HepG2 (cell line): ENCODE data around the gene PNPLA2. TPM values are rescaled to one million over a fixed set of nuclear protein-coding genes. Genes with fewer than 3 reads are reported as not detected.

Source experiments
- GMEB2 ChIP-seq: IDR thresholded peaks from 2 replicates; pipeline ENCODE4 v1.6.1; 2016; ENCODE audit warnings: missing biosample characterization, missing genetic modification reagents, low read depth
- HMG20B ChIP-seq: conservative IDR thresholded peaks from 2 replicates; pipeline ENCODE4 v1.6.1; 2016; ENCODE audit warnings: missing genetic modification reagents, missing compliant biosample characterization
- JARID2 ChIP-seq: sonication (generic); formaldehyde crosslinking; IDR thresholded peaks from 2 replicates; pipeline ENCODE4 v1.8.1; 2023; ENCODE audit warnings: missing genetic modification reagents, inconsistent platforms; ENCODE audit not compliant: insufficient replicate concordance
- MAFF ChIP-seq: IDR thresholded peaks from 2 replicates; pipeline ENCODE4 v1.6.1; 2011; ENCODE audit warnings: low read depth, low read length, improper control_type of control experiment
- MAZ ChIP-seq, 2 experiments: sonication (generic) in 1 of 2; formaldehyde crosslinking in 1 of 2; IDR thresholded peaks; 2 replicates each; pipeline versions ENCODE4 v1.5.0 to v1.6.1; 2012 to 2020; ENCODE audit warnings: low read depth in 2 of 2, mild to moderate bottlenecking in 2 of 2, borderline replicate concordance in 1 of 2, improper control_type of control experiment in 1 of 2, low read length in 1 of 2, missing genetic modification reagents in 1 of 2, moderate library complexity in 1 of 2
- MYC ChIP-seq: sonication (generic); formaldehyde crosslinking; IDR thresholded peaks from 2 replicates; pipeline ENCODE4 v1.9.0; 2021; ENCODE audit warnings: missing genetic modification reagents, borderline replicate concordance
- SMC3 ChIP-seq: IDR thresholded peaks from 2 replicates; pipeline ENCODE4 v1.6.1; 2011; ENCODE audit warnings: low read length, improper control_type of control experiment
- SOX6 ChIP-seq, 2 experiments: fragments of 450-650 bp in 1 of 2; sonication (generic) in 1 of 2; formaldehyde crosslinking in 1 of 2; IDR thresholded peaks; 2 replicates each; pipeline versions ENCODE4 v1.4.0 to v1.6.1; 2017 to 2020; ENCODE audit warnings: antibody characterized with exemption in 1 of 2, mild to moderate bottlenecking in 1 of 2, missing genetic modification reagents in 1 of 2
- UBTF ChIP-seq: sonication (generic); formaldehyde crosslinking; IDR thresholded peaks from 2 replicates; pipeline ENCODE4 v1.4.0; 2020; ENCODE audit warnings: mild to moderate bottlenecking, missing genetic modification reagents
- XRCC5 ChIP-seq: fragments of 200-400 bp; formaldehyde crosslinking; optimal IDR thresholded peaks from 2 replicates; pipeline ENCODE3; 2017; ENCODE audit warnings: mild to moderate bottlenecking, low read length
- ZBTB21 ChIP-seq: sonication (generic); formaldehyde crosslinking; IDR thresholded peaks from 2 replicates; pipeline ENCODE4 v1.4.0; 2020; ENCODE audit warnings: missing genetic modification reagents
- ZNF644 ChIP-seq: IDR thresholded peaks from 2 replicates; pipeline ENCODE4 v1.6.1; 2016; ENCODE audit warnings: low read depth
- ZNF687 ChIP-seq: sonication (generic); formaldehyde crosslinking; IDR thresholded peaks from 2 replicates; pipeline ENCODE4 v1.5.1; 2020; ENCODE audit warnings: mild to moderate bottlenecking, missing genetic modification reagents, moderate library complexity
- ZNF75D ChIP-seq: sonication (generic); formaldehyde crosslinking; IDR thresholded peaks from 2 replicates; pipeline ENCODE4 v1.8.1; 2023; ENCODE audit warnings: missing genetic modification reagents, mild to moderate bottlenecking, borderline replicate concordance
- polyA plus RNA-seq, 8 experiments: library from polyadenylated mRNA; depleted of rRNA in 3 of 8; stranded (reverse) in 7 of 8; unstranded in 1 of 8; fragments of >200 nt; fragmentation: Illumina TruSeq in 4 of 8; extraction: Trizol in 4 of 8; gene quantifications; 2 replicates each; pipeline versions ENCODE4 v1.2.1 to v1.2.3, GENCODE V29; 2011 to 2016; ENCODE audit warnings: low read depth in 4 of 8, missing spikeins in 1 of 8, mixed read lengths in 1 of 8; ENCODE audit not compliant: insufficient read depth in 1 of 8
- total RNA-seq, 5 experiments: library from RNA; depleted of rRNA; stranded (reverse); fragments of >200 nt; fragmentation: Illumina TruSeq; extraction: Trizol; gene quantifications; 2 replicates each; pipeline ENCODE4 v1.2.3, GENCODE V29; 2016; ENCODE audit warnings: low read depth in 1 of 5
- TF ChIP-seq, protein P1 (sequence below): sonication (generic); formaldehyde crosslinking; IDR thresholded peaks from 2 replicates; pipeline ENCODE4 v1.9.0; 2022; ENCODE audit warnings: low read depth, missing genetic modification reagents
- TF ChIP-seq, protein P2 (sequence below): sonication (generic); formaldehyde crosslinking; IDR thresholded peaks from 2 replicates; pipeline ENCODE4 v1.5.0; 2020; ENCODE audit warnings: missing genetic modification reagents

PNPLA2 gene
- total and polyA plus RNA-seq, 2 of the 13 experiments (the other 11 are each of a cell fraction or from before 2014, with no cell fraction given) = 10.5 to 43.2 TPM

- TF ChIP-seq, protein P1, sequence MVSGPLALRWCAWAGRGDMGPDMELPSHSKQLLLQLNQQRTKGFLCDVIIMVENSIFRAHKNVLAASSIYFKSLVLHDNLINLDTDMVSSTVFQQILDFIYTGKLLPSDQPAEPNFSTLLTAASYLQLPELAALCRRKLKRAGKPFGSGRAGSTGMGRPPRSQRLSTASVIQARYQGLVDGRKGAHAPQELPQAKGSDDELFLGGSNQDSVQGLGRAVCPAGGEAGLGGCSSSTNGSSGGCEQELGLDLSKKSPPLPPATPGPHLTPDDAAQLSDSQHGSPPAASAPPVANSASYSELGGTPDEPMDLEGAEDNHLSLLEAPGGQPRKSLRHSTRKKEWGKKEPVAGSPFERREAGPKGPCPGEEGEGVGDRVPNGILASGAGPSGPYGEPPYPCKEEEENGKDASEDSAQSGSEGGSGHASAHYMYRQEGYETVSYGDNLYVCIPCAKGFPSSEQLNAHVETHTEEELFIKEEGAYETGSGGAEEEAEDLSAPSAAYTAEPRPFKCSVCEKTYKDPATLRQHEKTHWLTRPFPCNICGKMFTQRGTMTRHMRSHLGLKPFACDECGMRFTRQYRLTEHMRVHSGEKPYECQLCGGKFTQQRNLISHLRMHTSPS (CRISPR knock-in tag) = no peak
- TF ChIP-seq MAFF = no peak
- no peak for TF ChIP-seq ZNF644 (CRISPR knock-in tag)
- TF ChIP-seq, protein P2, sequence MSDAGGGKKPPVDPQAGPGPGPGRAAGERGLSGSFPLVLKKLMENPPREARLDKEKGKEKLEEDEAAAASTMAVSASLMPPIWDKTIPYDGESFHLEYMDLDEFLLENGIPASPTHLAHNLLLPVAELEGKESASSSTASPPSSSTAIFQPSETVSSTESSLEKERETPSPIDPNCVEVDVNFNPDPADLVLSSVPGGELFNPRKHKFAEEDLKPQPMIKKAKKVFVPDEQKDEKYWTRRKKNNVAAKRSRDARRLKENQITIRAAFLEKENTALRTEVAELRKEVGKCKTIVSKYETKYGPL (CRISPR knock-in tag) = 0 out of 2 replicates have a peak, but pooled peaks have one; percentile 40
- no peak for TF ChIP-seq GMEB2 (CRISPR knock-in tag)
- TF ChIP-seq ZBTB21 (CRISPR knock-in tag) = no peak
- no peak for TF ChIP-seq XRCC5
- no peak for TF ChIP-seq ZNF75D (CRISPR knock-in tag)
- TF ChIP-seq MYC = peak; percentile 82; the same call in 1 of the 2 replicates
- TF ChIP-seq UBTF (CRISPR knock-in tag) = peak; percentile 6; the same call in 1 of the 2 replicates
- TF ChIP-seq ZNF687 (CRISPR knock-in tag) = peak; percentile 68
- no peak for TF ChIP-seq SOX6 (IDR thresholded peaks at IDR 0.05)
- TF ChIP-seq SOX6 (CRISPR knock-in tag; IDR thresholded peaks at IDR 0.05) = no peak
- TF ChIP-seq HMG20B (CRISPR knock-in tag) = no peak
- no peak for TF ChIP-seq SMC3
- no peak; the same call in 1 of the 2 replicates for TF ChIP-seq MAZ (IDR thresholded peaks at IDR 0.05; ENCODE audit: borderline replicate concordance, low read depth, low read length)
- TF ChIP-seq MAZ (CRISPR knock-in tag; IDR thresholded peaks at IDR 0.05; ENCODE audit: low read depth) = peak; percentile 86
- TF ChIP-seq JARID2 (CRISPR knock-in tag) = no peak
Observed at GRCh38 chr11:777288-778255, 41.1 kb upstream of the PNPLA2 start, which contains the start of gene GATD1 (continued).
